Parathyroid adenoma (tissue), 2 donors: ENCODE measurements around the gene PDE4D.

ENCODE experiments used
- H2AFZ ChIP-seq: fragments of 300-600 bp; sonication (generic); one replicate; pipeline ENCODE4 v1.7.0; 2017; ENCODE audit warnings: antibody characterized with exemption, mild to moderate bottlenecking
- H3K27ac ChIP-seq: fragments of 300-600 bp; sonication (generic); one replicate; pipeline ENCODE4 v1.7.0; 2017
- H3K27me3 ChIP-seq: fragments of 300-600 bp; sonication (generic); one replicate; pipeline ENCODE4 v1.7.0; 2017; ENCODE audit warnings: low read length; ENCODE audit not compliant: control insufficient read depth, insufficient read depth
- H3K36me3 ChIP-seq: fragments of 300-600 bp; sonication (generic); one replicate; pipeline ENCODE4 v1.7.0; 2017; ENCODE audit warnings: low read length; ENCODE audit not compliant: control insufficient read depth, insufficient read depth
- H3K4me1 ChIP-seq: fragments of 300-600 bp; sonication (generic); one replicate; pipeline ENCODE4 v1.7.0; 2017; ENCODE audit warnings: control low read depth
- H3K4me2 ChIP-seq: fragments of 300-600 bp; sonication (generic); one replicate; pipeline ENCODE4 v1.7.0; 2017; ENCODE audit warnings: low read length
- H3K4me3 ChIP-seq: fragments of 300-600 bp; sonication (generic); one replicate; pipeline ENCODE4 v1.7.0; 2017; ENCODE audit warnings: low read depth, low read length
- H3K79me2 ChIP-seq: fragments of 300-600 bp; sonication (generic); one replicate; pipeline ENCODE4 v1.7.0; 2017; ENCODE audit warnings: control low read depth
- H3K9ac ChIP-seq: fragments of 300-600 bp; sonication (generic); one replicate; pipeline ENCODE4 v1.7.0; 2017; ENCODE audit warnings: mild to moderate bottlenecking
- H3K9me3 ChIP-seq: fragments of 300-600 bp; sonication (generic); one replicate; pipeline ENCODE4 v1.7.0; 2017; ENCODE audit warnings: low read length; ENCODE audit not compliant: control insufficient read depth
- CTCF ChIP-seq: fragments of 300-600 bp; sonication (generic); IDR thresholded peaks from one replicate; pipeline ENCODE4 v1.7.0; 2017; ENCODE audit warnings: antibody characterized with exemption, mild to moderate bottlenecking
- donor health status: primary hyperparathyroidism.

The PDE4D gene

GRCh38 chr5:59021837-59022514 lies 871.5 kb downstream of the PDE4D start:
- Histone ChIP-seq H3K27me3 (no peaks in the 10 kb centered on the region), H3K9ac (no peak overlapping the region), H3K9me3 (no peaks in the 10 kb centered on the region), H2AFZ (no peak overlapping the region), H3K27ac (no peak overlapping the region), H3K36me3 (no peaks in the 10 kb centered on the region), H3K4me1 (no peaks in the 10 kb centered on the region), H3K79me2 (peaks cover 3% of the 10 kb centered on the region), H3K4me2 (no peak overlapping the region), H3K4me3 (no peak overlapping the region)
- no peak for TF ChIP-seq CTCF

DNA sequence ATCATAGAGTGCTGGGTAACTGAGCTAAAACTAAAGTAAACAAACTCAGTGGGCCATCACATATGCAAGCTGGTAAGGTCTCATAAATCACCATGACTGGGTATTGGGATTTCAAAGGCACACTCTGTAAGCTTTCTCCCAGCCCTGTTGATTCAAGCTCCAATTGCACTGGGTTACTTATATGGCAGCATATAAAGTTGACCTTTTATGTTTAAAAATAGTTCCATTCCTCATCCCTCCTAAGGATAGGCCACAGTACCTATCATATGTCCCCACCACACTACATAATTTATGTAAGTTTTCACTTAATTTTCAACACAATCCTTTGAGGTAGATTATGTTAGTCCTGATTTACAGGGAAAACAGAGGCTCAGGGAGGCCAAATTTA lies 872.2 kb downstream of the PDE4D start:
- no peaks in the 10 kb centered on the region for H3K27me3 ChIP-seq
- H3K4me2 ChIP-seq = no peak overlapping the region
- no peaks in the 10 kb centered on the region for H3K4me1 ChIP-seq
- no peaks in the 10 kb centered on the region for H3K36me3 ChIP-seq
- TF ChIP-seq CTCF = no peak
- H3K79me2 ChIP-seq = peaks cover 2% of the 10 kb centered on the region
- H3K27ac ChIP-seq = no peak overlapping the region
- H3K9me3 ChIP-seq = no peaks in the 10 kb centered on the region
- no peak overlapping the region for H3K4me3 ChIP-seq
- no peak overlapping the region for H2AFZ ChIP-seq
- H3K9ac ChIP-seq = no peak overlapping the region

GRCh38 chr5:59020611-59021285 lies 872.8 kb downstream of the PDE4D start:
- Histone ChIP-seq H3K4me1 (no peaks in the 10 kb centered on the region), H3K79me2 (peaks cover 2% of the 10 kb centered on the region), H3K27ac (no peak overlapping the region), H3K9ac (no peak overlapping the region), H3K27me3 (no peaks in the 10 kb centered on the region), H2AFZ (no peak overlapping the region), H3K4me2 (no peak overlapping the region), H3K4me3 (no peak overlapping the region), H3K9me3 (no peaks in the 10 kb centered on the region), H3K36me3 (no peaks in the 10 kb centered on the region)
- TF ChIP-seq CTCF = no peak

DNA sequence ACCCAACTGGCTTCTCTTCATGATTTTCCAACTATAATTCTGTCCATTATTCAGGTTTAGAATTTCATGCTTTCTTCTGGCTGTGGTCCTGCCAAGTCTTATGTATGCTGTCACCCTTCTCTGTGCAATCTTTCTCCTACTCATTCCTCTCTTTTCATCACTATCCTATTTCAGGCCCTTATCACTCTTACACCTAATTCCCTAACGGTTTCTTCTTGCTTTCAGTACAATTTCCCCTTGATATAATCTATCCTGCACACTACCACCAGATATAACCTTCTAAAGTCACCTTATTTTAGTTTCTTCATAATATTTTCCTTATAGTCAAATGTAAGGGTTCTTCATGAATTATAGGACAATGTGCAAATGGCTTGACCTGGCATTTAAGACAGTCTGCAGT lies 874.4 kb downstream of the PDE4D start:
- no peak overlapping the region for H3K4me3 ChIP-seq
- no peaks in the 10 kb centered on the region for H3K36me3 ChIP-seq
- no peaks in the 10 kb centered on the region for H3K27me3 ChIP-seq
- H3K79me2 ChIP-seq = peaks cover 2% of the 10 kb centered on the region
- TF ChIP-seq CTCF = no peak
- no peaks in the 10 kb centered on the region for H3K4me1 ChIP-seq
- H3K4me2 ChIP-seq = no peak overlapping the region
- no peak overlapping the region for H2AFZ ChIP-seq
- H3K27ac ChIP-seq = no peak overlapping the region
- no peaks in the 10 kb centered on the region for H3K9me3 ChIP-seq
- no peak overlapping the region for H3K9ac ChIP-seq

- no peaks in the 10 kb centered on the region for H3K36me3 ChIP-seq
- H3K79me2 ChIP-seq = no peaks in the 10 kb centered on the region
- TF ChIP-seq CTCF = no peak
- no peak overlapping the region for H3K9ac ChIP-seq
- H3K4me1 ChIP-seq = no peaks in the 10 kb centered on the region
- H2AFZ ChIP-seq = no peak overlapping the region
- no peak overlapping the region for H3K4me2 ChIP-seq
- no peaks in the 10 kb centered on the region for H3K27me3 ChIP-seq
- H3K27ac ChIP-seq = no peak overlapping the region
- H3K9me3 ChIP-seq = no peaks in the 10 kb centered on the region
- no peak overlapping the region for H3K4me3 ChIP-seq
Measured at GRCh38 chr5:59016925-59017324, 876.6 kb downstream of the PDE4D start.
